ENCODE measurements around the gene DIP2C.

Gene DIP2C

GRCh38 chr10:247480-247879 is 442.0 kb downstream of the DIP2C start:
- no peak for DNase-seq

DNA sequence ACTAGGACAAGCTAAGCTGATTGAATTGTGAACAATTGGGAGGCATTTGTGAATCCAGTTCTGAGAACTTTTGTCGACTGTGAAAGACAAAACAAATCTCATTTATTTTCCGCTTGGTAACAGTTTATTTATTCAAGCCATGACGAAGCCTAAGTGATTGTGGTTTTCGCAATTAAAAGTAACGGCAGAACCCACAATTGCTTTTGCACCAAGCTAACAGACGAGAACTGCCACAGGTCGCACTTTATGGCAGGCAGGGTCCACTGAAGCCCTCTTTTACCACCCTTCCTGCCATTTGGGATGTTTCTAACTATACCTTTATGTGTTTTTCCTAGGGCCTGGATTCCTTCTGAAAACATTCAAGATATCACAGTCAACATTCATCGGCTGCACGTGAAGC is 443.0 kb downstream of the DIP2C start:
- no peak for DNase-seq

DNA sequence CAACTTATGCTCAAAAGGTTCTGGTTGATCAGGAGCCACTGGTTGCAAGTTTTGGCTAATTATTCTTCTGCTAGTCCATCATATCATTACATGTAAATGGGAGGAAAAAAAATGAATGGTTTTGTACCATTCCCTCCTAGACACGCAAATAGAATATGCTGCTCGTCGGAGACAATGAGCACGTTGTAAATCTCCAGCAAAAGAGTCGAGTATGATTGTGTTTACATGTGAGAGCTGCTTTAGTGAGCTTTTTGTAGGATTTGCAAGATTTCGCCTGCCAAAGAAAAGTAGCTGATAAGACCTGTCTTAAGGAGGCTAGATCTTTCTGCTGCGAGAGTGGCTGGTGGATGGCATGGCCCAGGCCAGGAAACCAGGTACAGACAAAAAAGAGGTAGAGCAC is 445.2 kb downstream of the DIP2C start:
- no peak for DNase-seq

- DNase-seq = no peak
Observed at GRCh38 chr10:241966-242643, 447.4 kb downstream of the DIP2C start.

- DNase-seq = no peak
Observed at GRCh38 chr10:241451-241850, 448.0 kb downstream of the DIP2C start.

GRCh38 chr10:239109-239508 is 450.4 kb downstream of the DIP2C start:
- peak; percentile 83 for DNase-seq

DNA sequence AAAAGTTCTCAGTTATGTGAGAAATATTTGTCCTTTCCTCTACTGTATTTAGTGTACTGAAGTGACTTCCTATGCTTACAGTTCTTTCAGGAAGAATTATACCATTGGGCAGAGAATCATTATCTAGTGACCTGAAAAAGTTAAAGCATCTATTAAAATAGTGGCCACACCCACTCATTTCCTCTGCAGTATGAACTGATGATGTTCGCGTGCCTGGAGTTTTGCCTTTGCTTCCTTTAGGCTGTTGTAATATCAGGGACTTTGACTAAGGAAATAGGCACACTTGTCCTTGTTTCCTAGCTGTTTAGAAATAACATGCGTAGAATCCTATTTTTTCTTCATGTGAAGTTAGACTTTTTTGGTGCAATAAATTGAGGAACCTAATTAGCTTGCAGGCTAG is 453.6 kb downstream of the DIP2C start:
- no peak for DNase-seq

GRCh38 chr10:234708-235406 is 454.6 kb downstream of the DIP2C start:
- no peak for DNase-seq

DNA sequence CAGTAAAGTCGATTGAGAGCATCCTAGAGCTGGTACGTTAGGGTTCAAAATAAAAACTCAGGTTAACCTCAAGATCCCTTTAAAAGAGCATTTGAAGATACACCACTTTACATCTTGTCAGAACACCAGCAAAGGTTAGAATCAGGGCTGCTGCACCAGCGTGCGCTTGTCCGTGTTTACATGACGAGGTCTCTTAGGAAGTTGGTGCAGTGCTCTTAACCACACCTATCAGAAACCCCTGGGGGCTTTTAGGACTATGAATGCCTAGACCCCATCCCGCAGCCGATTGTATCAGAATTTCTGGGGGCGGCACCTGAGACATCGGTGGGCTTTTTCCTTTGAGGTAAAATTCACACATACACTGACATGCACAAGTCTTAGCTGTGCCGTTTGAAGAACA is 456.6 kb downstream of the DIP2C start:
- no peak for DNase-seq

GRCh38 chr10:232061-232460 is 457.4 kb downstream of the DIP2C start:
- DNase-seq = no peak

DNA sequence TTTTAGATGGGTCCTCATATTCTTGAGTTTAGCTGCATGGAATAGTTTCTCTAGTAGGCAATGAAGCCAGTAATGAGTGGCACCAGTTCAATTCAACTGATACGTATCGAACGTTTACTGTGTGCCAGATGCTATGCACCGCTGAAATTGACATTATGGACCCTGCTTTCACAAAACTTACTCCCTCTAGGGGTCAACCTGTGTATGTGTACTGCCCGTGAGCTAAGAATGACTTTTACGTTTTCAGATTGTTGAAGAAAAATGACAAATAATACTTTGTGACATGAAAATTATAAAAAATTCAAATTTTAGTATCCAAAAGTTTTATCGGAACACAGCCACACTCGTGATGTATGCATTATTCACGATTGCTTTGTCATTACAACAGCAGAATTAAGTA is 458.7 kb downstream of the DIP2C start:
- no peak for DNase-seq

DNA sequence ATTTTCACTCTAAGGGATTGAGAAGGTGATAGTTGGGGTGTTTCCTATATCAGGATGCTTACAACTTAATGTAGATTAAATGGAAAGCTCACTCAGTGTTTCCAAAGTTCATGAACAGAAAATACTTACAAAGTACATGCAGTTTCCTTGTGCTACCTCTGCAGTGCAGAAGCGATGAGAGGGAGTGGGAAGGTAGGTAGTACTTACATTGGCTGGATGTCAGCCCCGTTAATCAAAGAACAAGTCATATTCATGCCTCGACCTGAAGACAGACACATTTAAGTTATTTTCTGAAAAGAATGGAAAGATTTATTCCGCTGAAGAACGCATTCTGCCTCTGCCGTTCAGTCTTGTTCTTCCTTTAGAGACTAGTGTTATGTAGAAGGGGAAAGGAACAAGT is 461.1 kb downstream of the DIP2C start:
- no peak for DNase-seq

- no peak for DNase-seq
Observed at GRCh38 chr10:227014-227413, 462.5 kb downstream of the DIP2C start.

GRCh38 chr10:226018-226417 is 463.4 kb downstream of the DIP2C start:
- DNase-seq = no peak

- peak; percentile 73 for DNase-seq
Observed at GRCh38 chr10:224571-224970, 464.9 kb downstream of the DIP2C start.

Data from NCI-H146 (cell line).